Sigmoid colon (tissue), 4 donors: ENCODE results near the gene C8B.

Experiments
- POLR2A ChIP-seq, 2 donors: fragments of 450-650 bp; IDR thresholded peaks; one replicate each; pipeline ENCODE4 v1.6.1; 2016; ENCODE audit warnings: antibody characterized with exemption in 2 of 2, mild to moderate bottlenecking in 2 of 2, moderate library complexity in 2 of 2
- POLR2AphosphoS5 ChIP-seq, 4 donors: sonication (generic); formaldehyde crosslinking; IDR thresholded peaks; one replicate each; pipeline ENCODE4 v1.6.1; 2017; ENCODE audit warnings: antibody characterized with exemption in 4 of 4
- TF ChIP-seq, protein P1 (sequence below), 4 experiments: fragments of 450-650 bp in 3 of 4; fragments of 200-600 bp in 1 of 4; IDR thresholded peaks; one replicate each; pipeline ENCODE4 v1.5.1; 2016 to 2019; ENCODE audit warnings: antibody characterized with exemption in 4 of 4, mild to moderate bottlenecking in 3 of 4, moderate library complexity in 2 of 4

DNA sequence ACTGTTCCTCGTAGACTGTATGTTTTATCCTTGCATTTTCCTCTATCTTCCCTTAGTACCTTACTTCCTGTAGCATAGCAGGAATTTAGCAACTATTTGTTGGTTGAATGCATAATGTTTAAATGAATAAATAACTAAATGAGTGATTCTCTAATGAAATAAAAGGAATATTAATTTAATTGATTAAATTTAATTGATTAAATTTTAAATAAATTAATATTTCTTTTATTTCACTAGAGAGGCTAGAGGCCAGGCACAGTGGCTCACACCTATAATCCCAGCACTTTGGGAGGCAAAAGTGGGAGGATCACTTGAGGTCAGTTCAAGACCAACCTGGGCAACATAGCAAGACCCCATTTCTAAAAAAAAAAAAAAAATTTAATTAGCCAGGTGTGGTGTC is 25.8 kb downstream of the C8B start:
- TF ChIP-seq POLR2AphosphoS5 (IDR thresholded peaks at IDR 0.05) (no peak), POLR2A (IDR thresholded peaks at IDR 0.05) (no peak)
- TF ChIP-seq, protein P1, sequence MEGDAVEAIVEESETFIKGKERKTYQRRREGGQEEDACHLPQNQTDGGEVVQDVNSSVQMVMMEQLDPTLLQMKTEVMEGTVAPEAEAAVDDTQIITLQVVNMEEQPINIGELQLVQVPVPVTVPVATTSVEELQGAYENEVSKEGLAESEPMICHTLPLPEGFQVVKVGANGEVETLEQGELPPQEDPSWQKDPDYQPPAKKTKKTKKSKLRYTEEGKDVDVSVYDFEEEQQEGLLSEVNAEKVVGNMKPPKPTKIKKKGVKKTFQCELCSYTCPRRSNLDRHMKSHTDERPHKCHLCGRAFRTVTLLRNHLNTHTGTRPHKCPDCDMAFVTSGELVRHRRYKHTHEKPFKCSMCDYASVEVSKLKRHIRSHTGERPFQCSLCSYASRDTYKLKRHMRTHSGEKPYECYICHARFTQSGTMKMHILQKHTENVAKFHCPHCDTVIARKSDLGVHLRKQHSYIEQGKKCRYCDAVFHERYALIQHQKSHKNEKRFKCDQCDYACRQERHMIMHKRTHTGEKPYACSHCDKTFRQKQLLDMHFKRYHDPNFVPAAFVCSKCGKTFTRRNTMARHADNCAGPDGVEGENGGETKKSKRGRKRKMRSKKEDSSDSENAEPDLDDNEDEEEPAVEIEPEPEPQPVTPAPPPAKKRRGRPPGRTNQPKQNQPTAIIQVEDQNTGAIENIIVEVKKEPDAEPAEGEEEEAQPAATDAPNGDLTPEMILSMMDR (IDR thresholded peaks at IDR 0.05) = no peak
